Smooth muscle cell (in vitro differentiated cells): ENCODE data around the gene NDUFA1. TPM values are rescaled to one million over a fixed set of nuclear protein-coding genes. Genes with fewer than 3 reads are reported as not detected.

Experiments used
- DNase-seq: peaks from one replicate; lab custom pipeline; 2025; ENCODE audit not compliant: unreplicated experiment; lab: John Stamatoyannopoulos, UW
- H2AFZ ChIP-seq: fragments of 200-600 bp; sonication (generic); 2 replicates; pipeline ENCODE4 v1.6.0; 2016; ENCODE audit warnings: antibody characterized with exemption, low read depth, mild to moderate bottlenecking
- H3F3A ChIP-seq: fragments of 200-600 bp; sonication (generic); 2 replicates; pipeline ENCODE4 v1.6.0; 2017; ENCODE audit warnings: antibody characterized with exemption, low read depth
- H3K27ac ChIP-seq: fragments of 200-600 bp; sonication (generic); 2 replicates; pipeline ENCODE4 v1.5.1; 2016; ENCODE audit warnings: low read depth, mild to moderate bottlenecking
- H3K27me3 ChIP-seq: fragments of 200-600 bp; sonication (generic); 2 replicates; pipeline ENCODE4 v1.6.1; 2016; ENCODE audit warnings: low read depth, mild to moderate bottlenecking
- H3K36me3 ChIP-seq: fragments of 200-600 bp; sonication (generic); 2 replicates; pipeline ENCODE4 v1.5.1; 2016; ENCODE audit warnings: low read depth
- H3K4me1 ChIP-seq: fragments of 200-600 bp; sonication (generic); 2 replicates; pipeline ENCODE4 v1.5.1; 2016; ENCODE audit warnings: low read depth
- H3K4me2 ChIP-seq: fragments of 200-600 bp; sonication (generic); 2 replicates; pipeline ENCODE4 v1.6.0; 2016; ENCODE audit warnings: mild to moderate bottlenecking
- H3K4me3 ChIP-seq: fragments of 200-600 bp; sonication (generic); 2 replicates; pipeline ENCODE4 v1.5.1; 2016; ENCODE audit warnings: mild to moderate bottlenecking
- H3K79me2 ChIP-seq: fragments of 200-600 bp; sonication (generic); 2 replicates; pipeline ENCODE4 v1.6.0; 2016; ENCODE audit warnings: low read depth, mild to moderate bottlenecking
- H3K9ac ChIP-seq: fragments of 200-600 bp; sonication (generic); 2 replicates; pipeline ENCODE4 v1.6.0; 2016; ENCODE audit warnings: low read depth
- H3K9me3 ChIP-seq: fragments of 200-600 bp; sonication (generic); replicated peaks from 2 replicates; pipeline ENCODE4 v1.5.1; 2016; ENCODE audit warnings: low read depth
- H4K20me1 ChIP-seq: fragments of 200-600 bp; sonication (generic); 2 replicates; pipeline ENCODE4 v1.6.0; 2016; ENCODE audit warnings: low read depth
- CTCF ChIP-seq: fragments of 200-600 bp; sonication (generic); IDR thresholded peaks from 2 replicates; pipeline ENCODE4 v1.5.1; 2017; ENCODE audit warnings: borderline replicate concordance, mild to moderate bottlenecking, antibody characterized with exemption; ENCODE audit not compliant: insufficient read depth, poor library complexity, severe bottlenecking
- WGBS: methylation state at CpG from one replicate; pipeline ENCODE4 v1.1.7; 2016; ENCODE audit warnings: low lambda C conversion rate; 5-methylcytosine and 5-hydroxymethylcytosine counted together
- polyA plus RNA-seq: library from polyadenylated mRNA; unstranded; fragments of >200 nt; fragmentation: Nextera tagmentation; extraction: Ambion mirVana; gene quantifications from 2 replicates; pipeline ENCODE4 v1.2.1, GENCODE V29; 2016
- total RNA-seq: library from RNA; depleted of rRNA; stranded (reverse); fragments of >200 nt; gene quantifications from 2 replicates; pipeline ENCODE4 v1.2.3, GENCODE V29; 2014

The NDUFA1 gene
- total and polyA plus RNA-seq, 2 experiments from 2014 or later, result 76.4 to 282 TPM

GRCh38 chrX:119833905-119834304 is 37.7 kb upstream of the NDUFA1 start:
- no peak overlapping the region for H3K4me3 ChIP-seq
- no peaks in the 10 kb centered on the region for H3K9me3 ChIP-seq
- H3K4me1 ChIP-seq, result no peaks in the 10 kb centered on the region
- peaks cover 9% of the 10 kb centered on the region for H3K36me3 ChIP-seq
- no peak overlapping the region for H2AFZ ChIP-seq
- H3K4me2 ChIP-seq, result no peak overlapping the region
- H3K27me3 ChIP-seq, result no peaks in the 10 kb centered on the region
- H3K9ac ChIP-seq, result no peak overlapping the region
- TF ChIP-seq CTCF, result no peak
- no peaks in the 10 kb centered on the region for H3K79me2 ChIP-seq
- DNase-seq, result no peak
- H3K27ac ChIP-seq, result no peak overlapping the region
- no peaks in the 10 kb centered on the region for H3F3A ChIP-seq
- H4K20me1 ChIP-seq, result no peaks in the 10 kb centered on the region
- WGBS, result 81% methylated on average over 3 of the region's 3 CpGs

GRCh38 chrX:119852382-119853353 is 19.0 kb upstream of the NDUFA1 start, which contains the start of gene UPF3B:
TSS of gene UPF3B (minus strand) at chrX:119852963. CDS start at chrX:119852928, 35 bp downstream.
- H3K27me3 ChIP-seq, result no peaks in the 10 kb centered on the region

DNA sequence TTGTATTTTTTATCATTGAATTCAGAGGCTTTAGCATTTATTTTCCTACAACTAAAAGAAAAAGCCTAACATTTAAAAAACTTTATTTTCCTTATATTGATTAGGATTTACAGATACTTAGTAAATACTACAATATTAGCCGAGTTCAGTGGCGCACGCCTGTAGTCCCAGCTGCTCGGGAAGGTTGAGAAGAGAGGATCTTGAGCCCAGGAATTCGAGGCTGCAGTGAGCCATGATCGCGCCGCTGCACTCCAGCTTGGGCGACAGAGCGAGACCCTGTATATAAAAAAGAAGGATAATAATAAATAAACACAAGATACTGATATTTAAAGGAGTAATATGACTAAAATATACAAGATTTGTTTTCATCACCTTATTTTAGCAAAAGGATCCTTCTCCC is 18.2 kb upstream of the NDUFA1 start:
- no peaks in the 10 kb centered on the region for H3K4me1 ChIP-seq
- H3K9me3 ChIP-seq, result no peaks in the 10 kb centered on the region
- no peaks in the 10 kb centered on the region for H3F3A ChIP-seq
- peak overlapping the region; percentile 66 for H2AFZ ChIP-seq
- peak overlapping the region; percentile 44 for H3K27ac ChIP-seq
- H3K4me2 ChIP-seq, result peak overlapping the region; percentile 85
- H3K27me3 ChIP-seq, result no peaks in the 10 kb centered on the region
- peak overlapping the region; percentile 72 for H3K9ac ChIP-seq
- H3K4me3 ChIP-seq, result peak overlapping the region; percentile 73
- TF ChIP-seq CTCF, result no peak
- H3K79me2 ChIP-seq, result peaks cover 15% of the 10 kb centered on the region
- DNase-seq, result no peak
- no peaks in the 10 kb centered on the region for H4K20me1 ChIP-seq
- WGBS, result 62% methylated on average over 10 of the region's 10 CpGs
- H3K36me3 ChIP-seq, result no peaks in the 10 kb centered on the region

More at GRCh38 chrX:119852382-119853353, 19.0 kb upstream of the NDUFA1 start, which contains the start of gene UPF3B:
- Histone ChIP-seq H3K4me3 (peak within 1 kb of the TSS; percentile 73), H3F3A (no peaks in the 10 kb centered on the region), H3K4me2 (peak within 1 kb of the TSS; percentile 87), H3K9ac (peak within 1 kb of the TSS; percentile 72), H4K20me1 (no peaks in the 10 kb centered on the region), H2AFZ (peak within 1 kb of the TSS; percentile 89), H3K79me2 (peaks cover 15% of the 10 kb centered on the region), H3K36me3 (no peaks in the 10 kb centered on the region), H3K9me3 (no peaks in the 10 kb centered on the region), H3K4me1 (no peaks in the 10 kb centered on the region), H3K27ac (peak within 1 kb of the TSS; percentile 65)
- peak; percentile 65 for DNase-seq
- no peak for TF ChIP-seq CTCF
- WGBS, result 32% methylated on average over 54 of the region's 54 CpGs
